SK-N-SH (cell line): Measurements from ENCODE around the gene LRRC75A. TPM values are rescaled to one million over a fixed set of nuclear protein-coding genes. Genes with fewer than 3 reads are reported as not detected.

Experiments used
- CTCF ChIA-PET: fragments of 300-600, 350-600 bp; formaldehyde crosslinking; extraction: SDS; loops from one replicate; lab custom pipeline; 2021; lab: Yijun Ruan, JAX
- POLR2A ChIA-PET: fragments of 350-600 bp; sonication (Branson Sonifier 250); formaldehyde crosslinking; extraction: SDS; loops from one replicate; lab custom pipeline; 2020; ENCODE audit warnings: antibody characterized with exemption, inconsistent platforms; lab: Yijun Ruan, JAX
- DNase-seq: peaks from one replicate; pipeline ENCODE4 v3.0.0; 2012
- H2AFZ ChIP-seq: fragments of 200-600 bp; sonication (generic); 2 replicates; pipeline ENCODE4 v1.8.1; 2016; ENCODE audit warnings: antibody characterized with exemption, mild to moderate bottlenecking, low read depth
- H3F3A ChIP-seq: fragments of 200-600 bp; sonication (generic); replicated peaks from 2 replicates; pipeline ENCODE3; 2016; ENCODE audit warnings: antibody characterized with exemption, mild to moderate bottlenecking; ENCODE audit not compliant: insufficient read depth
- H3K27ac ChIP-seq, 2 experiments: fragments of 200-500 bp in 1 of 2; fragments of 200-600 bp in 1 of 2; sonication (Bioruptor generic) in 1 of 2; sonication (generic), shearing (Covaris generic) in 1 of 2; 2 replicates each; pipeline versions ENCODE4 v1.5.1 to v1.6.1; 2014 to 2016; ENCODE audit warnings: low read depth in 2 of 2, inconsistent platforms in 1 of 2, low read length in 1 of 2, mild to moderate bottlenecking in 1 of 2, mixed read lengths in 1 of 2
- H3K27me3 ChIP-seq: fragments of 200-600 bp; sonication (generic), shearing (Covaris generic); 2 replicates; pipeline ENCODE4 v1.6.1; 2016; ENCODE audit warnings: mixed run types; ENCODE audit not compliant: insufficient read depth
- H3K36me3 ChIP-seq, 2 experiments: fragments of 200-500 bp in 1 of 2; fragments of 200-600 bp in 1 of 2; sonication (Bioruptor generic) in 1 of 2; sonication (generic) in 1 of 2; replicated peaks in 1 of 2; 2 replicates each; pipeline versions ENCODE3 to v1.5.1; 2014 to 2016; ENCODE audit warnings: low read length in 1 of 2, mild to moderate bottlenecking in 1 of 2; ENCODE audit not compliant: insufficient read depth in 2 of 2, control insufficient read depth in 1 of 2
- H3K4me1 ChIP-seq, 2 experiments: fragments of 200-500 bp in 1 of 2; fragments of 200-600 bp in 1 of 2; sonication (Bioruptor generic) in 1 of 2; sonication (generic), shearing (Covaris generic) in 1 of 2; 2 replicates each; pipeline versions ENCODE4 v1.5.1 to v1.6.1; 2014 to 2016; ENCODE audit warnings: low read depth in 1 of 2, low read length in 1 of 2, mixed run types in 1 of 2; ENCODE audit not compliant: insufficient read depth in 2 of 2, control insufficient read depth in 1 of 2
- H3K4me2 ChIP-seq: fragments of 200-600 bp; sonication (generic), shearing (Covaris generic); 2 replicates; pipeline ENCODE4 v1.6.1; 2017; ENCODE audit warnings: mixed run types
- H3K4me3 ChIP-seq, 2 experiments: fragments of 200-500 bp in 1 of 2; fragments of 200-600 bp in 1 of 2; sonication (Bioruptor generic) in 1 of 2; sonication (generic), shearing (Covaris generic) in 1 of 2; 2 replicates each; pipeline versions ENCODE4 v1.5.1 to v1.8.1; 2014 to 2016; ENCODE audit warnings: low read depth in 2 of 2, inconsistent platforms in 1 of 2, low read length in 1 of 2, mild to moderate bottlenecking in 1 of 2, mixed read lengths in 1 of 2, moderate library complexity in 1 of 2
- H3K79me2 ChIP-seq: fragments of 200-600 bp; sonication (generic); 2 replicates; pipeline ENCODE4 v1.8.1; 2017; ENCODE audit warnings: mild to moderate bottlenecking; ENCODE audit not compliant: insufficient read depth
- H3K9ac ChIP-seq: fragments of 200-600 bp; sonication (generic); 2 replicates; pipeline ENCODE4 v1.6.1; 2017; ENCODE audit warnings: mixed run types
- H3K9me2 ChIP-seq: fragments of 200-600 bp; sonication (generic); 2 replicates; pipeline ENCODE4 v1.6.1; 2017; ENCODE audit warnings: mixed run types
- H3K9me3 ChIP-seq: fragments of 200-600 bp; sonication (generic); 2 replicates; pipeline ENCODE4 v1.6.1; 2017; ENCODE audit warnings: mixed run types, mild to moderate bottlenecking, moderate library complexity
- H4K20me1 ChIP-seq: fragments of 200-600 bp; sonication (generic); 2 replicates; pipeline ENCODE4 v1.6.1; 2017; ENCODE audit warnings: mild to moderate bottlenecking, mixed run types; ENCODE audit not compliant: insufficient read depth
- CHD2 ChIP-seq: fragments of 150-350 bp; IDR thresholded peaks from 2 replicates; pipeline ENCODE4 v1.6.1; 2018; ENCODE audit warnings: low read length; ENCODE audit not compliant: partially characterized antibody
- ELF1 ChIP-seq: IDR thresholded peaks from 2 replicates; pipeline ENCODE4 v1.4.0; 2012
- EP300 ChIP-seq, 2 experiments: IDR thresholded peaks; 2 replicates each; pipeline versions ENCODE4 v1.4.0 to v1.6.1; 2012; ENCODE audit warnings: borderline replicate concordance in 1 of 2, low read depth in 1 of 2, low read length in 1 of 2
- FOXM1 ChIP-seq: IDR thresholded peaks from 2 replicates; pipeline ENCODE4 v1.4.0; 2012; ENCODE audit warnings: low read depth, mild to moderate bottlenecking
- GATA2 ChIP-seq: sonication (generic); formaldehyde crosslinking; IDR thresholded peaks from 2 replicates; pipeline ENCODE4 v1.5.0; 2020; ENCODE audit warnings: mild to moderate bottlenecking, missing genetic modification reagents
- JUND ChIP-seq: IDR thresholded peaks from 2 replicates; pipeline ENCODE4 v1.4.0; 2012
- MEF2A ChIP-seq: IDR thresholded peaks from 2 replicates; pipeline ENCODE4 v1.4.0; 2012; ENCODE audit warnings: low read depth, borderline replicate concordance
- NFIC ChIP-seq: IDR thresholded peaks from 2 replicates; pipeline ENCODE4 v1.4.0; 2012; ENCODE audit warnings: borderline replicate concordance
- RAD21 ChIP-seq: IDR thresholded peaks from 2 replicates; pipeline ENCODE4 v1.6.1; 2012; ENCODE audit warnings: mild to moderate bottlenecking, low read length
- TCF12 ChIP-seq: IDR thresholded peaks from 2 replicates; pipeline ENCODE4 v1.4.0; 2012
- TEAD4 ChIP-seq: IDR thresholded peaks from 2 replicates; pipeline ENCODE4 v1.4.0; 2012; ENCODE audit warnings: mild to moderate bottlenecking, borderline replicate concordance; ENCODE audit not compliant: insufficient read depth
- YY1 ChIP-seq: IDR thresholded peaks from 2 replicates; pipeline ENCODE4 v1.4.0; 2012; ENCODE audit warnings: low read depth, mild to moderate bottlenecking
- WGBS: methylation state at CpG from one replicate; pipeline ENCODE4 v1.1.6; 2017; ENCODE audit warnings: low lambda C conversion rate; 5-methylcytosine and 5-hydroxymethylcytosine counted together
- polyA plus RNA-seq, 3 experiments: library from polyadenylated mRNA; depleted of rRNA; stranded (reverse); fragments of >200 nt; gene quantifications; 2 replicates each; pipeline ENCODE4 v1.2.3, GENCODE V29; 2012
- TF ChIP-seq, protein P1 (sequence below): fragments of 200-600 bp; sonication (generic); IDR thresholded peaks from 2 replicates; pipeline ENCODE4 v1.6.1; 2017; ENCODE audit warnings: antibody characterized with exemption, mild to moderate bottlenecking, moderate library complexity
- TF ChIP-seq, protein P2 (sequence below): IDR thresholded peaks from 2 replicates; pipeline ENCODE4; 2012
- TF ChIP-seq, protein P3 (sequence below): IDR thresholded peaks from 2 replicates; pipeline ENCODE4 v1.6.1; 2012; ENCODE audit warnings: mild to moderate bottlenecking, low read depth, low read length, moderate library complexity
- TF ChIP-seq, protein P4 (sequence below): IDR thresholded peaks from 2 replicates; pipeline ENCODE4 v1.4.0; 2012; ENCODE audit warnings: low read depth, borderline replicate concordance
- TF ChIP-seq, protein P5 (sequence below): fragments of 150-350 bp; IDR thresholded peaks from 2 replicates; pipeline ENCODE4 v1.6.1; 2016; ENCODE audit warnings: mild to moderate bottlenecking, low read depth, low read length
- TF ChIP-seq, protein P6 (sequence below): IDR thresholded peaks from 2 replicates; pipeline ENCODE4 v1.4.0; 2012; ENCODE audit warnings: low read depth, borderline replicate concordance
- TF ChIP-seq, protein P7 (sequence below): IDR thresholded peaks from 2 replicates; pipeline ENCODE4 v1.4.0; 2012; ENCODE audit warnings: low read depth

Gene LRRC75A
- polyA plus RNA-seq, 1 of the 3 experiments (the other 2 are of a cell fraction) = 1.2 TPM

DNA sequence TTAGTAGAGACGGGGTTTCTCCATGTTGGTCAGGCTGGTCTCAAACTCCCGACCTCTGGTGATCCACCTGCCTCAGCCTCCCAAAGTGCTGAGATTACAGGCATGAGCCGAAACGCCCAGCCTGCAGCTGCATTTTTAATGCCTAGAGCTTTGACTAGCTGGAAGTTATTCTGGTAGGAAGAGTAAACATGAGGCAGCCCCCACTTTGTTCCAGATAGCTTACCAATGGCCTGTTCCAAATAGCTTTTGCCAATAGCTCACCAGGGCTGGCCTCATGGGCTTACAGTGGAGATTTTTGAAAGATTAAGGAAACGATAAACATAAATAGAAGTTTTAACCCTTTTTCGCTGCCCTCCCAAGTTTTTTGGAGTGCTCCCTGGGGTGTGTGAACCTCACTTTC lies 66.8 kb downstream of the LRRC75A start:
- TF ChIP-seq, protein P1, sequence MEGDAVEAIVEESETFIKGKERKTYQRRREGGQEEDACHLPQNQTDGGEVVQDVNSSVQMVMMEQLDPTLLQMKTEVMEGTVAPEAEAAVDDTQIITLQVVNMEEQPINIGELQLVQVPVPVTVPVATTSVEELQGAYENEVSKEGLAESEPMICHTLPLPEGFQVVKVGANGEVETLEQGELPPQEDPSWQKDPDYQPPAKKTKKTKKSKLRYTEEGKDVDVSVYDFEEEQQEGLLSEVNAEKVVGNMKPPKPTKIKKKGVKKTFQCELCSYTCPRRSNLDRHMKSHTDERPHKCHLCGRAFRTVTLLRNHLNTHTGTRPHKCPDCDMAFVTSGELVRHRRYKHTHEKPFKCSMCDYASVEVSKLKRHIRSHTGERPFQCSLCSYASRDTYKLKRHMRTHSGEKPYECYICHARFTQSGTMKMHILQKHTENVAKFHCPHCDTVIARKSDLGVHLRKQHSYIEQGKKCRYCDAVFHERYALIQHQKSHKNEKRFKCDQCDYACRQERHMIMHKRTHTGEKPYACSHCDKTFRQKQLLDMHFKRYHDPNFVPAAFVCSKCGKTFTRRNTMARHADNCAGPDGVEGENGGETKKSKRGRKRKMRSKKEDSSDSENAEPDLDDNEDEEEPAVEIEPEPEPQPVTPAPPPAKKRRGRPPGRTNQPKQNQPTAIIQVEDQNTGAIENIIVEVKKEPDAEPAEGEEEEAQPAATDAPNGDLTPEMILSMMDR = no peak
- no peak for TF ChIP-seq EP300 (IDR thresholded peaks at IDR 0.05; ENCODE audit: borderline replicate concordance in 1 of 2, low read depth in 1 of 2, low read length in 1 of 2)
- TF ChIP-seq JUND = no peak
- TF ChIP-seq, protein P2, sequence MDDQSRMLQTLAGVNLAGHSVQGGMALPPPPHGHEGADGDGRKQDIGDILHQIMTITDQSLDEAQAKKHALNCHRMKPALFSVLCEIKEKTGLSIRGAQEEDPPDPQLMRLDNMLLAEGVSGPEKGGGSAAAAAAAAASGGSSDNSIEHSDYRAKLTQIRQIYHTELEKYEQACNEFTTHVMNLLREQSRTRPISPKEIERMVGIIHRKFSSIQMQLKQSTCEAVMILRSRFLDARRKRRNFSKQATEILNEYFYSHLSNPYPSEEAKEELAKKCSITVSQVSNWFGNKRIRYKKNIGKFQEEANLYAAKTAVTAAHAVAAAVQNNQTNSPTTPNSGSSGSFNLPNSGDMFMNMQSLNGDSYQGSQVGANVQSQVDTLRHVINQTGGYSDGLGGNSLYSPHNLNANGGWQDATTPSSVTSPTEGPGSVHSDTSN = no peak
- TF ChIP-seq, protein P3, sequence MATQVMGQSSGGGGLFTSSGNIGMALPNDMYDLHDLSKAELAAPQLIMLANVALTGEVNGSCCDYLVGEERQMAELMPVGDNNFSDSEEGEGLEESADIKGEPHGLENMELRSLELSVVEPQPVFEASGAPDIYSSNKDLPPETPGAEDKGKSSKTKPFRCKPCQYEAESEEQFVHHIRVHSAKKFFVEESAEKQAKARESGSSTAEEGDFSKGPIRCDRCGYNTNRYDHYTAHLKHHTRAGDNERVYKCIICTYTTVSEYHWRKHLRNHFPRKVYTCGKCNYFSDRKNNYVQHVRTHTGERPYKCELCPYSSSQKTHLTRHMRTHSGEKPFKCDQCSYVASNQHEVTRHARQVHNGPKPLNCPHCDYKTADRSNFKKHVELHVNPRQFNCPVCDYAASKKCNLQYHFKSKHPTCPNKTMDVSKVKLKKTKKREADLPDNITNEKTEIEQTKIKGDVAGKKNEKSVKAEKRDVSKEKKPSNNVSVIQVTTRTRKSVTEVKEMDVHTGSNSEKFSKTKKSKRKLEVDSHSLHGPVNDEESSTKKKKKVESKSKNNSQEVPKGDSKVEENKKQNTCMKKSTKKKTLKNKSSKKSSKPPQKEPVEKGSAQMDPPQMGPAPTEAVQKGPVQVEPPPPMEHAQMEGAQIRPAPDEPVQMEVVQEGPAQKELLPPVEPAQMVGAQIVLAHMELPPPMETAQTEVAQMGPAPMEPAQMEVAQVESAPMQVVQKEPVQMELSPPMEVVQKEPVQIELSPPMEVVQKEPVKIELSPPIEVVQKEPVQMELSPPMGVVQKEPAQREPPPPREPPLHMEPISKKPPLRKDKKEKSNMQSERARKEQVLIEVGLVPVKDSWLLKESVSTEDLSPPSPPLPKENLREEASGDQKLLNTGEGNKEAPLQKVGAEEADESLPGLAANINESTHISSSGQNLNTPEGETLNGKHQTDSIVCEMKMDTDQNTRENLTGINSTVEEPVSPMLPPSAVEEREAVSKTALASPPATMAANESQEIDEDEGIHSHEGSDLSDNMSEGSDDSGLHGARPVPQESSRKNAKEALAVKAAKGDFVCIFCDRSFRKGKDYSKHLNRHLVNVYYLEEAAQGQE = no peak
- TF ChIP-seq, protein P4, sequence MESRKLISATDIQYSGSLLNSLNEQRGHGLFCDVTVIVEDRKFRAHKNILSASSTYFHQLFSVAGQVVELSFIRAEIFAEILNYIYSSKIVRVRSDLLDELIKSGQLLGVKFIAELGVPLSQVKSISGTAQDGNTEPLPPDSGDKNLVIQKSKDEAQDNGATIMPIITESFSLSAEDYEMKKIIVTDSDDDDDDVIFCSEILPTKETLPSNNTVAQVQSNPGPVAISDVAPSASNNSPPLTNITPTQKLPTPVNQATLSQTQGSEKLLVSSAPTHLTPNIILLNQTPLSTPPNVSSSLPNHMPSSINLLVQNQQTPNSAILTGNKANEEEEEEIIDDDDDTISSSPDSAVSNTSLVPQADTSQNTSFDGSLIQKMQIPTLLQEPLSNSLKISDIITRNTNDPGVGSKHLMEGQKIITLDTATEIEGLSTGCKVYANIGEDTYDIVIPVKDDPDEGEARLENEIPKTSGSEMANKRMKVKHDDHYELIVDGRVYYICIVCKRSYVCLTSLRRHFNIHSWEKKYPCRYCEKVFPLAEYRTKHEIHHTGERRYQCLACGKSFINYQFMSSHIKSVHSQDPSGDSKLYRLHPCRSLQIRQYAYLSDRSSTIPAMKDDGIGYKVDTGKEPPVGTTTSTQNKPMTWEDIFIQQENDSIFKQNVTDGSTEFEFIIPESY = no peak
- TF ChIP-seq YY1 = no peak
- no peak for TF ChIP-seq FOXM1
- TF ChIP-seq, protein P5, sequence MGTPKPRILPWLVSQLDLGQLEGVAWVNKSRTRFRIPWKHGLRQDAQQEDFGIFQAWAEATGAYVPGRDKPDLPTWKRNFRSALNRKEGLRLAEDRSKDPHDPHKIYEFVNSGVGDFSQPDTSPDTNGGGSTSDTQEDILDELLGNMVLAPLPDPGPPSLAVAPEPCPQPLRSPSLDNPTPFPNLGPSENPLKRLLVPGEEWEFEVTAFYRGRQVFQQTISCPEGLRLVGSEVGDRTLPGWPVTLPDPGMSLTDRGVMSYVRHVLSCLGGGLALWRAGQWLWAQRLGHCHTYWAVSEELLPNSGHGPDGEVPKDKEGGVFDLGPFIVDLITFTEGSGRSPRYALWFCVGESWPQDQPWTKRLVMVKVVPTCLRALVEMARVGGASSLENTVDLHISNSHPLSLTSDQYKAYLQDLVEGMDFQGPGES = no peak
- TF ChIP-seq TCF12 = no peak
- no peak for TF ChIP-seq TEAD4
- TF ChIP-seq, protein P6, sequence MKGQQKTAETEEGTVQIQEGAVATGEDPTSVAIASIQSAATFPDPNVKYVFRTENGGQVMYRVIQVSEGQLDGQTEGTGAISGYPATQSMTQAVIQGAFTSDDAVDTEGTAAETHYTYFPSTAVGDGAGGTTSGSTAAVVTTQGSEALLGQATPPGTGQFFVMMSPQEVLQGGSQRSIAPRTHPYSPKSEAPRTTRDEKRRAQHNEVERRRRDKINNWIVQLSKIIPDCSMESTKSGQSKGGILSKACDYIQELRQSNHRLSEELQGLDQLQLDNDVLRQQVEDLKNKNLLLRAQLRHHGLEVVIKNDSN = no peak
- no peak for TF ChIP-seq NFIC
- no peak for TF ChIP-seq CHD2
- TF ChIP-seq, protein P7, sequence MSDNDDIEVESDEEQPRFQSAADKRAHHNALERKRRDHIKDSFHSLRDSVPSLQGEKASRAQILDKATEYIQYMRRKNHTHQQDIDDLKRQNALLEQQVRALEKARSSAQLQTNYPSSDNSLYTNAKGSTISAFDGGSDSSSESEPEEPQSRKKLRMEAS = no peak
- TF ChIP-seq RAD21 = no peak
- TF ChIP-seq GATA2 (CRISPR knock-in tag) = no peak
- TF ChIP-seq ELF1 = no peak
- no peak for TF ChIP-seq MEF2A
- H3K4me1 ChIP-seq = peaks cover 3 to 8% of the 10 kb centered on the region in 2 experiments; a peak in 3 of 4 replicates
- no peak overlapping the region for H2AFZ ChIP-seq
- no peaks in the 10 kb centered on the region for H3K9me2 ChIP-seq
- ChIA-PET POLR2A (no interaction called here), CTCF (interaction anchor here (1.3 to 2.2 kb wide), 3 partner anchors 11 to 96 kb away, joined by 3 to 7 read pairs (median 6); no protein-coding TSS in a partner anchor)
- no peak for DNase-seq
- no peak overlapping the region for H3K27ac ChIP-seq
- no peaks in the 10 kb centered on the region for H3K27me3 ChIP-seq
- no peaks in the 10 kb centered on the region for H3K9me3 ChIP-seq
- WGBS = 72% methylated on average over 6 of the region's 6 CpGs
- no peak overlapping the region for H3K9ac ChIP-seq
- H3K36me3 ChIP-seq = no peaks in the 10 kb centered on the region
- H3F3A ChIP-seq = peaks cover 10% of the 10 kb centered on the region
- H3K79me2 ChIP-seq = no peaks in the 10 kb centered on the region
- H4K20me1 ChIP-seq = no peaks in the 10 kb centered on the region
- H3K4me3 ChIP-seq = no peak overlapping the region
- no peak overlapping the region for H3K4me2 ChIP-seq
